HUES48 (cell line): Measurements from ENCODE around the gene PBRM1.
"Not testable (repeated sequence)": the region's sequence is repeated elsewhere in the genome, so short reads cannot be mapped to it uniquely, and the experiment has no call there.

ENCODE experiments used
- H3K27ac ChIP-seq: one replicate; pipeline ENCODE4 v1.7.0; 2013; ENCODE audit warnings: low read depth, low read length, inconsistent platforms
- H3K27me3 ChIP-seq: 2 replicates; pipeline ENCODE4 v1.6.1; 2013; ENCODE audit warnings: mild to moderate bottlenecking, low read length; ENCODE audit not compliant: control insufficient read depth, insufficient read depth
- H3K36me3 ChIP-seq: 2 replicates; pipeline ENCODE4 v1.6.1; 2013; ENCODE audit warnings: low read length; ENCODE audit not compliant: control insufficient read depth, insufficient read depth
- H3K4me1 ChIP-seq: 2 replicates; pipeline ENCODE4 v1.6.1; 2013; ENCODE audit warnings: mild to moderate bottlenecking, low read length; ENCODE audit not compliant: control insufficient read depth, insufficient read depth
- H3K4me3 ChIP-seq: 2 replicates; pipeline ENCODE4 v1.5.1; 2013; ENCODE audit warnings: mild to moderate bottlenecking, low read depth, low read length
- H3K9ac ChIP-seq: 2 replicates; pipeline ENCODE4 v1.6.1; 2013; ENCODE audit warnings: mild to moderate bottlenecking, low read depth, low read length, moderate library complexity
- H3K9me3 ChIP-seq: 2 replicates; pipeline ENCODE4 v1.6.1; 2013; ENCODE audit warnings: low read length; ENCODE audit not compliant: control insufficient read depth, insufficient read depth

The PBRM1 gene

DNA sequence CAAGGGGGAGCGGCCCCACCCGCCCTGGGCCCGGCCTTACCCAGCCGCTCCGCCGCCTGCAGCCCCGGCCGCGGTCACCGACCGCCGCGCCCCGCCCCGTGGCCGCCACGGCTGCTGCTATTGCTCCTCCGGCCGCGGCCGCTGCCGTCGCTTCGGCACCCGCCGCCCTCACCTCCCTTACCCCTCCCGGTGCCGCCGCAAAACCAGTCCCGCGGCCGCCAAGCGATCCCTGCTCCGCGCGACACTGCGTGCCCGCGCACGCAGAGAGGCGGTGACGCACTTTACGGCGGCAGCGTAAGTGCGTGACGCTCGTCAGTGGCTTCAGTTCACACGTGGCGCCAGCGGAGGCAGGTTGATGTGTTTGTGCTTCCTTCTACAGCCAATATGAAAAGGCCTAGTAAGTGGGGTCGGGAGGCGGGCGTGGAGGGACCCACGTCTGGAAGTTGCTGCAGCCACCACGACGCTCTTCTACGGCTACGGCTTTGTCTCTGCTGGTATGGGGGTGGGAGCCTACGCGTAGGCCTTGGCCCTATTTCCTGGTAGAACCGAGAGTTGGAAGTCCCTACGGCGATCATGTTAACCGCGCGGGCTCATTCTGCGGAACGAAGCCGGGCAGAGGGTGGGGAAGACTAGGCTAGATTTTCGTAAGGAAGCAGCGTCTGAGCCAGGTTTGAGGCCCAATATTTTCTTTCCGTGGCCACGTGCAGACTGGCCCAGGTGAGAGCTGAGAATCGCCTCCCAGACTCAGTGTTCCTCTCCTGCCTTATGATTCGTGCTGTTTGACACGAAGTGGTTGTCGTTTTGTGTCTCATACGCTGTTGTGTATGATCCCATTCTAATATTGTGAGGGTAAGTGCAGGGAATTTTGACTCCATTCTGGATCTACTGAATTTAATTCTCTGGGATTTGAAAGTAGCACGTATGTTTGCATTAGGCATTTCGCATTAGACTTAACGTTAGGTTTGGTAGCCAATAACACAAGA lies at the start of gene PBRM1, which contains the start of gene GNL3:
TSS of gene PBRM1 (minus strand) at position 205 of the 983 bp plus-strand sequence.
TSS of gene GNL3 (plus strand) at position 324 of the 983 bp plus-strand sequence. CDS start at position 385, 61 bp downstream.
- Histone ChIP-seq H3K27ac (peak within 1 kb of the TSS; percentile 95), H3K4me1 (peaks cover 10% of the 10 kb centered on the region; the same call in 1 of the 2 replicates), H3K27me3 (no peaks in the 10 kb centered on the region), H3K9me3 (no peaks in the 10 kb centered on the region), H3K9ac (peak within 1 kb of the TSS; percentile 93), H3K36me3 (peaks cover 47% of the 10 kb centered on the region), H3K4me3 (peak within 1 kb of the TSS; percentile 90)

- Histone ChIP-seq H3K9me3 (peaks cover 2% of the 10 kb centered on the region; the same call in 1 of the 2 replicates), H3K27me3 (no peaks in the 10 kb centered on the region), H3K4me3 (no peak overlapping the region), H3K36me3 (peaks cover 59% of the 10 kb centered on the region), H3K27ac (no peak overlapping the region), H3K9ac (no peak overlapping the region), H3K4me1 (no peaks in the 10 kb centered on the region)
These were observed 47.7 kb upstream of the PBRM1 start for GRCh38 chr3:52733256-52733891.

DNA sequence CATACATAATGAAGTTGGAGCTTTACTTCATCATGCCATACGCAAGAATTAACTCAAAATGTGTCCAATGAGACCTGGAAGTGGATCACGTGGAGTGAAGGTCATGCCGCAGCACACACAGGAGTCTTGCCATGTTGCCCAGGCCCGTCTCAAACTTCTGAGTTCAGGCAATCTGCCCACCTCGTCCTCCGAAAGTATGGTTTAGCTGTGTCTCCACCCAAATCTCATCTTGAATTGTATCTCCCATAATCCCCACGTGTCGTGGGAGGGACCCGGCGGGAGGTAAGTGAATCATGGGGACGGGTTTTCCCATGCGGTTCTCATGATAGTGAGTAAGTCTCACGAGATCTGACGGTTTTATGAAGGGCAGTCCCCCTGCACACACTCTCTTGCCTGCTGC lies 45.9 kb upstream of the PBRM1 start:
- Histone ChIP-seq H3K4me1 (no peaks in the 10 kb centered on the region), H3K9ac (no peak overlapping the region), H3K36me3 (peaks cover 48% of the 10 kb centered on the region), H3K9me3 (peaks cover 2% of the 10 kb centered on the region; the same call in 1 of the 2 replicates), H3K27me3 (no peaks in the 10 kb centered on the region), H3K4me3 (no peak overlapping the region), H3K27ac (no peak overlapping the region)

DNA sequence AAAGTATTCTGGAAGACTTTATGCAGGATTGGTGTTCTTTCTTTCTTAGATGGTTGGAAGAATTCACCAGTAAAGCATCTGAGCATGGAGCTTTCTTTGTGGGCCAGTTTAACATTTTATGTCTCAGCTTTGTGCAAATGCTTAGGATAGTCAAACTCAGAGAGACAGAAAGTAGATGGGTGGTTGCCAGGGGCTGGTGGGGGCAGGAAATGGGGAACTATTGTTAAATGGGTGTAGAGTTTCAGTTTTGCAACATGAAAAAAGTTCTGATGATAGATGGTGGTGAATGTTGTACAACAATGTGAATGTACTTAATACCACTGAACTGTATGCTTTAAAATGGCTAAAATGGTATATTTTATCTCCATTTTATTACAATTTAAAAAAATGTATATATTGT lies 45.0 kb upstream of the PBRM1 start:
- Histone ChIP-seq H3K4me3 (no peak overlapping the region), H3K9ac (no peak overlapping the region), H3K9me3 (peaks cover 2% of the 10 kb centered on the region; the same call in 1 of the 2 replicates), H3K36me3 (peaks cover 42% of the 10 kb centered on the region), H3K27ac (no peak overlapping the region), H3K27me3 (no peaks in the 10 kb centered on the region), H3K4me1 (no peaks in the 10 kb centered on the region)

DNA sequence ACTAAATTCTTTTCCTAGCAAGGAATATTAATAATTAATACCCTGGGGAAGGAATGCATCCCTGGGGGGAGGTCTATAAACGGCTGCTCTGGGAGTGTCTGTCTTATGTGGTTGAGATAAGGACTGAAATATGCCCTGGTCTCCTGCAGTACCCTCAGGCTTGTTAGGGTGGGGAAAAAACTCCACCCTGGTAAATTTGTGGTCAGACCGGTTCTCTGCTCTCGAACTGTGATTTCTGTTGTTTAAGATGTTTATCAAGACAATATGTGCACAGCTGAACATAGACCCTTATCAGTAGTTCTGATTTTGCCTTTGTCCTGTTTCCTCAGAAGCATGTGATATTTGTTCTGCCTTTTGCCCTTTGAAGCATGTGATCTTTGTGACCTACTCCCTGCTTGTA lies 43.0 kb upstream of the PBRM1 start:
- peaks cover 29% of the 10 kb centered on the region for H3K36me3 ChIP-seq
- H3K27me3 ChIP-seq, H3K4me3 ChIP-seq, H3K9ac ChIP-seq, H3K9me3 ChIP-seq, H3K4me1 ChIP-seq, H3K27ac ChIP-seq: not testable (repeated sequence)

- H3K4me1 ChIP-seq = no peaks in the 10 kb centered on the region
- H3K27me3 ChIP-seq = no peaks in the 10 kb centered on the region
- H3K27ac ChIP-seq = no peak overlapping the region
- H3K9me3 ChIP-seq = peaks cover 2% of the 10 kb centered on the region; the same call in 1 of the 2 replicates
- H3K9ac ChIP-seq = no peak overlapping the region
- H3K4me3 ChIP-seq = no peak overlapping the region
- no peaks in the 10 kb centered on the region for H3K36me3 ChIP-seq
These were observed 38.8 kb upstream of the PBRM1 start for GRCh38 chr3:52724511-52724910.

DNA sequence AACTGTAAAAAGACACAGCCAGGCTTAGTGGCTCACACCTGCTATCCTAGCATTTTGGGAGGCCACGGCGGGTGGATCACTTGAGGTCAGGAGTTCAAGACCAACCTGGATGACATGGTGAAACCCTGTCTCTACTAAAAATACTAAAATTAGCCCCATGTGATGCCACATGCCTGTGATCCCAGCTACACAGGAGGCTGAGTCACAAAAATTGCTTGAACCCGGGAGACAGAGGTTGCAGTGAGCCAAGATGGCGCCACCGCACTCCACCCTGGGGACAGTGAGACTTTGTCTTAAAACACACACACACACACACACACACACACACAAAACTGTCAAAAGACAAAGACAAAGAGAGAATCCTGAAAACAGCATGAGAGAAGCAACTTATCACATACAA lies 38.2 kb upstream of the PBRM1 start:
- H3K27me3 ChIP-seq = no peaks in the 10 kb centered on the region
- H3K4me1 ChIP-seq = no peaks in the 10 kb centered on the region
- peaks cover 4% of the 10 kb centered on the region; the same call in 1 of the 2 replicates for H3K36me3 ChIP-seq
- peaks cover 2% of the 10 kb centered on the region; the same call in 1 of the 2 replicates for H3K9me3 ChIP-seq
- H3K9ac ChIP-seq = no peak overlapping the region
- H3K4me3 ChIP-seq = no peak overlapping the region
- no peak overlapping the region for H3K27ac ChIP-seq

GRCh38 chr3:52722491-52722890 lies 36.8 kb upstream of the PBRM1 start:
- Histone ChIP-seq H3K4me3 (no peak overlapping the region), H3K27me3 (no peaks in the 10 kb centered on the region), H3K9ac (no peak overlapping the region), H3K9me3 (no peaks in the 10 kb centered on the region), H3K4me1 (no peaks in the 10 kb centered on the region), H3K36me3 (peaks cover 4% of the 10 kb centered on the region; the same call in 1 of the 2 replicates), H3K27ac (no peak overlapping the region)

DNA sequence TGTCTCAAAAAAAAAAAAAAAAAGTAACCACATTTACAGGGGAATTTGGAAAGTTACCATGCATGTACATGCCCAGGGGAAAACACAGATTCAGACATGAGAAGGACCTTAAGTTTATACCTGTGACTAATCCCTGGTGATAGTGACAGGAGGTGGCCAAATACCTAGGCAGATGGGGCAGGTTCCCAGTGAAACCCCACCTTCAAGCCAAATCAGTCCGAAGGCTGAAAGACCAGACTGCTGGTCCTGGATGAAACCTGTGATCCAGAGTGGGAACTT lies 36.0 kb upstream of the PBRM1 start:
- Histone ChIP-seq H3K27ac (no peak overlapping the region), H3K9ac (no peak overlapping the region), H3K4me1 (no peaks in the 10 kb centered on the region), H3K9me3 (no peaks in the 10 kb centered on the region), H3K4me3 (no peak overlapping the region), H3K36me3 (peaks cover 4% of the 10 kb centered on the region; the same call in 1 of the 2 replicates), H3K27me3 (no peaks in the 10 kb centered on the region)

DNA sequence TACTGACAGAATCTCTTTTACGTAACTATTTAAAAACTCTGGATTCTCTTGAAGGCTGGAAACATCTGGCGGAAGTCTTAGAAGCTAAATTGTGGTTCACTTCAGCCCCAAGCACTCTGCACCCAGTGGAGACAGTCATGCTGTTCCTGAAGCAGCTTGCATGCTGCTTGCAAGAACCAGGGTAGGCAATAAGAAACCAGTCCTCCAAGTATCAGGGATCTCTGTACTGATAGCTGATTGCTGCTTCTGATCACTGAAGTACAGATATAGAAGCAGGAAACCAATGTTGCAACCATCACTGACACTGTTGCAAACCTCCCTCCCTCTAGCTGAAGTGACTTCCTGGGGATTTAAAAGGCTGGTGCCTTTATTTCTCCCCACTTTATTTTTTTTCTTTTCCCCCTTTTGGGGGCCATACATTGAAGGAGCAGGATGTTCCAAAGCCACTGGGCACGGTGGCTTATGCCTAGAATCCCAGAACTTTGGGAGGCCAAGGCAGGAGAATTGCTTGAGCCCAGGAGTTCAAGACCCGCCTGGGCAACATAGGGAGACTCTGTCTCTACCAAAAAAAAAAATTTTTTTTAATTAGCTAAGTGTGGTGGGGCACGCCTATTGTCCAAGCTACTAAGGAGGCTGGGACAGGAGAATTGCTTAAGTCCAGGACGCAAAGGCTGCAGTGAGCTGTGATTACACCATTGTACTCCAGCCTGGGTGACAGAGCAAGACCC lies 35.5 kb upstream of the PBRM1 start:
- H3K27me3 ChIP-seq = no peaks in the 10 kb centered on the region
- peaks cover 4% of the 10 kb centered on the region; the same call in 1 of the 2 replicates for H3K36me3 ChIP-seq
- H3K4me1 ChIP-seq = no peaks in the 10 kb centered on the region
- H3K9me3 ChIP-seq = no peaks in the 10 kb centered on the region
- no peak overlapping the region for H3K9ac ChIP-seq
- no peak overlapping the region for H3K27ac ChIP-seq
- H3K4me3 ChIP-seq = no peak overlapping the region
